ENCODE results near the gene COLQ. TPM values are rescaled to one million over a fixed set of nuclear protein-coding genes. Genes with fewer than 3 reads are reported as not detected.
"Not testable (repeated sequence)": the region's sequence is repeated elsewhere in the genome, so short reads cannot be mapped to it uniquely, and the experiment has no call there.

Gene COLQ
- polyA plus RNA-seq, 1 donor (not counting 4 experiments of a cell fraction or from before 2014, with no cell fraction given): 0.35 TPM

DNA sequence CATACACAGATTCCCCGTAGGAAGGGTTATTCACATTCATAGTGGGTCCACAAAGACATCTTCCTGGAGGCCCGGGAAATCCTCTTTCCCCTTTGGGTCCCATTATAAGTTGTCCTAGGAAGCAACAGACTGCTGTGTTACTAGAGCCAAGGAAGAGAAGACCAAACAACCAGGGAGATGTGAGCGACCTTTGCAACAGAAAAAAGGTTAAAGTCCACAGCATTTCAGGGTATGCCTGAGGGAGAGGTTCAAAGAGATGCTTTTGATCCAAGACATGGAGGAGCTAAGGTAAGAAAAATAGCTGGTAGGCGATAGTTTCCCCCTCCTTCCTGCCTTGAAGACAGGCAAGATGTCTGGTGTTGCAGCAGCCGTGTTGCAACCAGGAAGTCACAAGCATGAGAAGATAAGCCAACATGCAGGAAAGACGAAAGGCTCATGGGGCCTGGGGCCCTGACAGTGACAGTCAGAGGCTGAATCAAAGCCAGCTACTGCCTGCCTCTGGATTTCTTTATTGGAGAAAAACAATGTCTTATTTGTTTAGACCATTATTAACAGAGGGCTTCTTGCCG lies 63.2 kb downstream of the COLQ start:
- no peak for FAIRE-seq
- H3K36me3 ChIP-seq (ENCODE audit: control insufficient read depth in 2 of 2, extremely low read depth in 1 of 2, insufficient read depth in 2 of 2, low read length in 2 of 2): no peaks in the 10 kb centered on the region
- no peaks in the 10 kb centered on the region for H3K9me3 ChIP-seq (ENCODE audit: control insufficient read depth, low read depth, low read length)
- no peaks in the 10 kb centered on the region for H3K4me1 ChIP-seq (ENCODE audit: control insufficient read depth, extremely low read depth, insufficient read depth, low read length)
- H3K27me3 ChIP-seq (ENCODE audit: control insufficient read depth, extremely low read depth, insufficient read depth, low read length): no peaks in the 10 kb centered on the region
- no peaks in the 10 kb centered on the region for H4K20me1 ChIP-seq (ENCODE audit: control insufficient read depth, extremely low read depth, insufficient read depth, low read length)
- H3K4me2 ChIP-seq (ENCODE audit: control insufficient read depth, extremely low read depth, insufficient read depth, low read depth, low read length): no peak overlapping the region
- no peak overlapping the region for H3K4me3 ChIP-seq (ENCODE audit: control insufficient read depth in 2 of 3, extremely low read depth in 1 of 3, insufficient read depth in 2 of 3, low read depth in 1 of 3, low read length in 3 of 3)
- no peaks in the 10 kb centered on the region for H3K79me2 ChIP-seq (ENCODE audit: control insufficient read depth, insufficient read depth, low read length)
- dilution Hi-C loops (cut with MboI; ENCODE audit: extremely low pct_ligation_motif_present, low sequenced_read_pairs): no loop called here
- no peak overlapping the region for H3K27ac ChIP-seq (ENCODE audit: control insufficient read depth, insufficient read depth, low read length)
- H3K9ac ChIP-seq (ENCODE audit: control insufficient read depth, extremely low read depth, insufficient read depth, low read length): no peak overlapping the region
- H3K9me1 ChIP-seq (ENCODE audit: control insufficient read depth, extremely low read depth, insufficient read depth, low read length): no peaks in the 10 kb centered on the region
- no peak overlapping the region for H2AFZ ChIP-seq (ENCODE audit: control insufficient read depth, low read length)
- DNase-seq (ENCODE audit: low read depth, low spot score): no peak
- TF ChIP-seq EZH2 (IDR thresholded peaks at IDR 0.05; ENCODE audit: low read length) (no peak), CTCF (optimal IDR thresholded peaks at IDR 0.05 in 1 of 3, IDR thresholded peaks at IDR 0.05 in 1 of 3, conservative IDR thresholded peaks at IDR 0.05 in 1 of 3; ENCODE audit: extremely low read depth in 1 of 3, insufficient read depth in 2 of 3, low read length in 3 of 3) (no peak)

- H3K9me1 ChIP-seq (ENCODE audit: control insufficient read depth, extremely low read depth, insufficient read depth, low read length); H4K20me1 ChIP-seq (ENCODE audit: control insufficient read depth, extremely low read depth, insufficient read depth, low read length); H3K9ac ChIP-seq (ENCODE audit: control insufficient read depth, extremely low read depth, insufficient read depth, low read length); H3K4me2 ChIP-seq (ENCODE audit: control insufficient read depth, extremely low read depth, insufficient read depth, low read depth, low read length); H3K4me1 ChIP-seq (ENCODE audit: control insufficient read depth, extremely low read depth, insufficient read depth, low read length); dilution Hi-C loops (cut with MboI; ENCODE audit: extremely low pct_ligation_motif_present, low sequenced_read_pairs); H3K9me3 ChIP-seq (ENCODE audit: control insufficient read depth, low read depth, low read length); H3K27me3 ChIP-seq (ENCODE audit: control insufficient read depth, extremely low read depth, insufficient read depth, low read length); H3K4me3 ChIP-seq (ENCODE audit: control insufficient read depth in 2 of 3, extremely low read depth in 1 of 3, insufficient read depth in 2 of 3, low read depth in 1 of 3, low read length in 3 of 3); H3K27ac ChIP-seq (ENCODE audit: control insufficient read depth, insufficient read depth, low read length); DNase-seq (ENCODE audit: low read depth, low spot score); FAIRE-seq; H3K36me3 ChIP-seq (ENCODE audit: control insufficient read depth in 2 of 2, extremely low read depth in 1 of 2, insufficient read depth in 2 of 2, low read length in 2 of 2); H2AFZ ChIP-seq (ENCODE audit: control insufficient read depth, low read length); H3K79me2 ChIP-seq (ENCODE audit: control insufficient read depth, insufficient read depth, low read length): not testable (repeated sequence)
Measured at GRCh38 chr3:15456915-15457314, 64.6 kb downstream of the COLQ start.

GRCh38 chr3:15456321-15456720 lies 65.2 kb downstream of the COLQ start:
- H3K36me3 ChIP-seq (ENCODE audit: control insufficient read depth in 2 of 2, extremely low read depth in 1 of 2, insufficient read depth in 2 of 2, low read length in 2 of 2): no peaks in the 10 kb centered on the region
- dilution Hi-C loops (cut with MboI; ENCODE audit: extremely low pct_ligation_motif_present, low sequenced_read_pairs): no loop called here
- no peak overlapping the region for H3K27ac ChIP-seq (ENCODE audit: control insufficient read depth, insufficient read depth, low read length)
- H4K20me1 ChIP-seq (ENCODE audit: control insufficient read depth, extremely low read depth, insufficient read depth, low read length): no peaks in the 10 kb centered on the region
- DNase-seq (ENCODE audit: low read depth, low spot score) (no peak), FAIRE-seq (no peak)
- no peaks in the 10 kb centered on the region for H3K27me3 ChIP-seq (ENCODE audit: control insufficient read depth, extremely low read depth, insufficient read depth, low read length)
- TF ChIP-seq CTCF (optimal IDR thresholded peaks at IDR 0.05 in 1 of 3, IDR thresholded peaks at IDR 0.05 in 1 of 3, conservative IDR thresholded peaks at IDR 0.05 in 1 of 3; ENCODE audit: extremely low read depth in 1 of 3, insufficient read depth in 2 of 3, low read length in 3 of 3): no peak
- TF ChIP-seq EZH2 (IDR thresholded peaks at IDR 0.05; ENCODE audit: low read length): no peak
- H3K9me1 ChIP-seq (ENCODE audit: control insufficient read depth, extremely low read depth, insufficient read depth, low read length): no peaks in the 10 kb centered on the region
- H3K79me2 ChIP-seq (ENCODE audit: control insufficient read depth, insufficient read depth, low read length): no peaks in the 10 kb centered on the region
- H2AFZ ChIP-seq (ENCODE audit: control insufficient read depth, low read length): no peak overlapping the region
- no peak overlapping the region for H3K4me3 ChIP-seq (ENCODE audit: control insufficient read depth in 2 of 3, extremely low read depth in 1 of 3, insufficient read depth in 2 of 3, low read depth in 1 of 3, low read length in 3 of 3)
- no peaks in the 10 kb centered on the region for H3K9me3 ChIP-seq (ENCODE audit: control insufficient read depth, low read depth, low read length)
- no peak overlapping the region for H3K9ac ChIP-seq (ENCODE audit: control insufficient read depth, extremely low read depth, insufficient read depth, low read length)
- no peak overlapping the region for H3K4me2 ChIP-seq (ENCODE audit: control insufficient read depth, extremely low read depth, insufficient read depth, low read depth, low read length)
- no peaks in the 10 kb centered on the region for H3K4me1 ChIP-seq (ENCODE audit: control insufficient read depth, extremely low read depth, insufficient read depth, low read length)

Data from keratinocyte (primary cell).